ENCODE data around the gene NFIB. TPM values are rescaled to one million over a fixed set of nuclear protein-coding genes. Genes with fewer than 3 reads are reported as not detected.

The NFIB gene
- total RNA-seq, 2 donors from 2014 or later = 53.0 to 54.0 TPM

- no peak overlapping the region for H3K9ac ChIP-seq (ENCODE audit: low read depth in 2 of 2, low read length in 2 of 2)
- no peaks in the 10 kb centered on the region for H3K4me1 ChIP-seq
- no peaks in the 10 kb centered on the region for H3K36me3 ChIP-seq
- TF ChIP-seq CTCF (IDR thresholded peaks at IDR 0.05) = no peak
- peak; percentile 63 for DNase-seq
- H3K27me3 ChIP-seq = no peaks in the 10 kb centered on the region
- intact Hi-C loops (cut with DNase I) = no loop called here
- peak overlapping the region; percentile 13 for H3K27ac ChIP-seq
- no peaks in the 10 kb centered on the region for H3K9me3 ChIP-seq
- no peak overlapping the region for H3K4me3 ChIP-seq
Measured at GRCh38 chr9:14198841-14199455, 115.0 kb downstream of the NFIB start.

- no peak overlapping the region for H3K27ac ChIP-seq
Measured at GRCh38 chr9:14198047-14198840, 115.7 kb downstream of the NFIB start.

GRCh38 chr9:14197325-14197858, 116.5 kb downstream of the NFIB start:
- TF ChIP-seq CTCF (IDR thresholded peaks at IDR 0.05) = no peak
- no peak overlapping the region for H3K9ac ChIP-seq (ENCODE audit: low read depth in 2 of 2, low read length in 2 of 2)
- no peaks in the 10 kb centered on the region for H3K36me3 ChIP-seq
- intact Hi-C loops (cut with DNase I) = no loop called here
- H3K27ac ChIP-seq = no peak overlapping the region
- no peak overlapping the region for H3K4me3 ChIP-seq
- H3K9me3 ChIP-seq = no peaks in the 10 kb centered on the region
- no peaks in the 10 kb centered on the region for H3K27me3 ChIP-seq
- H3K4me1 ChIP-seq = no peaks in the 10 kb centered on the region
- DNase-seq = no peak

More at GRCh38 chr9:14198047-14198840, 115.7 kb downstream of the NFIB start:
- no peaks in the 10 kb centered on the region for H3K27me3 ChIP-seq
- no peaks in the 10 kb centered on the region for H3K36me3 ChIP-seq
- intact Hi-C loops (cut with DNase I) = no loop called here
- H3K4me3 ChIP-seq = no peak overlapping the region
- H3K9ac ChIP-seq (ENCODE audit: low read depth in 2 of 2, low read length in 2 of 2) = no peak overlapping the region
- H3K4me1 ChIP-seq = no peaks in the 10 kb centered on the region
- TF ChIP-seq CTCF (IDR thresholded peaks at IDR 0.05) = no peak
- DNase-seq = no peak
- H3K9me3 ChIP-seq = no peaks in the 10 kb centered on the region

- intact Hi-C loops (cut with DNase I) = no loop called here
- Histone ChIP-seq H3K4me3 (no peak overlapping the region), H3K27ac (no peak overlapping the region), H3K4me1 (no peaks in the 10 kb centered on the region), H3K27me3 (no peaks in the 10 kb centered on the region), H3K36me3 (no peaks in the 10 kb centered on the region), H3K9me3 (no peaks in the 10 kb centered on the region), H3K9ac (ENCODE audit: low read depth in 2 of 2, low read length in 2 of 2) (no peak overlapping the region)
- TF ChIP-seq CTCF (IDR thresholded peaks at IDR 0.05) = no peak
- no peak for DNase-seq
Measured at GRCh38 chr9:14193328-14193990, 120.5 kb downstream of the NFIB start.

GRCh38 chr9:14192556-14192955, 121.4 kb downstream of the NFIB start:
- intact Hi-C loops (cut with DNase I) = no loop called here
- no peak overlapping the region for H3K4me3 ChIP-seq
- H3K36me3 ChIP-seq = no peaks in the 10 kb centered on the region
- no peak for DNase-seq
- no peak overlapping the region for H3K27ac ChIP-seq
- H3K4me1 ChIP-seq = no peaks in the 10 kb centered on the region
- H3K27me3 ChIP-seq = no peaks in the 10 kb centered on the region
- no peaks in the 10 kb centered on the region for H3K9me3 ChIP-seq
- TF ChIP-seq CTCF (IDR thresholded peaks at IDR 0.05) = no peak
- H3K9ac ChIP-seq (ENCODE audit: low read depth in 2 of 2, low read length in 2 of 2) = no peak overlapping the region

Data from colonic mucosa (tissue), 4 donors.